NCI-H1105 (cell line): ENCODE data around the gene ASB6.
"Not testable (repeated sequence)": the region's sequence is repeated elsewhere in the genome, so short reads cannot be mapped to it uniquely, and the experiment has no call there.

ENCODE experiments used
- DNase-seq: peaks from one replicate; lab custom pipeline; 2025; lab: John Stamatoyannopoulos, UW

The ASB6 gene

GRCh38 chr9:129606161-129607026 lies 35.6 kb downstream of the ASB6 start:
- no peak for DNase-seq

GRCh38 chr9:129604766-129605163 lies 37.2 kb downstream of the ASB6 start:
- DNase-seq = no peak

- DNase-seq = no peak
Observed at GRCh38 chr9:129604056-129604765, 37.7 kb downstream of the ASB6 start.

GRCh38 chr9:129602598-129603415 lies 39.1 kb downstream of the ASB6 start:
- no peak for DNase-seq

- DNase-seq = no peak
Observed at GRCh38 chr9:129601082-129601674, 40.8 kb downstream of the ASB6 start.

GRCh38 chr9:129598089-129598596 lies 43.8 kb downstream of the ASB6 start:
- DNase-seq = no peak

- DNase-seq = no peak
Observed at GRCh38 chr9:129597355-129598088, 44.4 kb downstream of the ASB6 start.

- no peak for DNase-seq
Observed at GRCh38 chr9:129596541-129597331, 45.2 kb downstream of the ASB6 start.

GRCh38 chr9:129595903-129596540 lies 45.9 kb downstream of the ASB6 start:
- DNase-seq = no peak

GRCh38 chr9:129595311-129595741 lies 46.6 kb downstream of the ASB6 start:
- DNase-seq = no peak

GRCh38 chr9:129594632-129595031 lies 47.3 kb downstream of the ASB6 start:
- no peak for DNase-seq

GRCh38 chr9:129592790-129593189 lies 49.2 kb downstream of the ASB6 start:
- DNase-seq = not testable (repeated sequence)

GRCh38 chr9:129591916-129592315 lies 50.0 kb downstream of the ASB6 start:
- DNase-seq = no peak

GRCh38 chr9:129590466-129590865 lies 51.5 kb downstream of the ASB6 start:
- no peak for DNase-seq

GRCh38 chr9:129587487-129588262 lies 54.3 kb downstream of the ASB6 start:
- DNase-seq = no peak

- no peak for DNase-seq
Observed at GRCh38 chr9:129586685-129587084, 55.3 kb downstream of the ASB6 start.

- DNase-seq = no peak
Observed at GRCh38 chr9:129586245-129586644, 55.7 kb downstream of the ASB6 start.

- no peak for DNase-seq
Observed at GRCh38 chr9:129585352-129585751, 56.6 kb downstream of the ASB6 start.
